Neural progenitor cell (in vitro differentiated cells): ENCODE measurements around the gene EPHB4. TPM values are rescaled to one million over a fixed set of nuclear protein-coding genes. Genes with fewer than 3 reads are reported as not detected.

Source experiments
- DNase-seq: peaks from one replicate; pipeline ENCODE4 v3.0.0-alpha.2; 2016; ENCODE audit warnings: low spot score
- H2AFZ ChIP-seq: fragments of 200-600 bp; sonication (generic); replicated peaks from 2 replicates; pipeline ENCODE4 v1.6.1; 2016; ENCODE audit warnings: antibody characterized with exemption
- H3F3A ChIP-seq: fragments of 200-600 bp; sonication (generic); 2 replicates; pipeline ENCODE4 v1.6.1; 2016; ENCODE audit warnings: antibody characterized with exemption, low read depth
- H3K27ac ChIP-seq: fragments of 200-600 bp; sonication (generic); 2 replicates; pipeline ENCODE4 v1.5.1; 2016; ENCODE audit warnings: mild to moderate bottlenecking
- H3K27me3 ChIP-seq: fragments of 200-600 bp; sonication (generic); 2 replicates; pipeline ENCODE4 v1.6.1; 2016; ENCODE audit warnings: mild to moderate bottlenecking, moderate library complexity
- H3K36me3 ChIP-seq: fragments of 200-600 bp; sonication (generic); 2 replicates; pipeline ENCODE4 v1.5.1; 2016
- H3K4me1 ChIP-seq: fragments of 200-600 bp; sonication (generic); 2 replicates; pipeline ENCODE4 v1.6.1; 2016; ENCODE audit warnings: mixed run types
- H3K4me2 ChIP-seq: fragments of 200-600 bp; sonication (generic); 2 replicates; pipeline ENCODE4 v1.6.1; 2016
- H3K4me3 ChIP-seq: fragments of 200-600 bp; sonication (generic); 2 replicates; pipeline ENCODE4 v1.5.1; 2016
- H3K79me2 ChIP-seq: fragments of 200-600 bp; sonication (generic); 2 replicates; pipeline ENCODE4 v1.6.1; 2016; ENCODE audit warnings: low read depth
- H3K9ac ChIP-seq: fragments of 200-600 bp; sonication (generic); 2 replicates; pipeline ENCODE4 v1.6.1; 2016
- H3K9me3 ChIP-seq: fragments of 200-600 bp; sonication (generic); 2 replicates; pipeline ENCODE4 v1.5.1; 2016; ENCODE audit warnings: low read depth
- H4K20me1 ChIP-seq: fragments of 200-600 bp; sonication (generic); 2 replicates; pipeline ENCODE4 v1.6.1; 2016; ENCODE audit warnings: low read depth
- H3K27ac Mint-ChIP-seq: 3 replicates; pipeline ENCODE4 v1.8.0; 2021; ENCODE audit warnings: mixed read lengths
- H3K27me3 Mint-ChIP-seq: 2 replicates; pipeline ENCODE4 v1.8.0; 2022; ENCODE audit warnings: low read depth, mild to moderate bottlenecking, inconsistent platforms, moderate library complexity, mixed read lengths; ENCODE audit not compliant: insufficient read depth
- H3K36me3 Mint-ChIP-seq: 3 replicates; pipeline ENCODE4 v1.8.0; 2021; ENCODE audit warnings: mixed read lengths
- H3K4me1 Mint-ChIP-seq: 3 replicates; pipeline ENCODE4 v1.8.0; 2021; ENCODE audit warnings: mixed read lengths
- H3K4me3 Mint-ChIP-seq: 3 replicates; pipeline ENCODE4 v1.8.0; 2021; ENCODE audit warnings: mild to moderate bottlenecking, moderate library complexity, mixed read lengths
- H3K9me3 Mint-ChIP-seq: 3 replicates; pipeline ENCODE4 v1.8.0; 2020; ENCODE audit warnings: mixed read lengths
- CTCF ChIP-seq: fragments of 200-600 bp; sonication (generic); IDR thresholded peaks from 2 replicates; pipeline ENCODE4 v1.5.1; 2017; ENCODE audit warnings: antibody characterized with exemption, mild to moderate bottlenecking
- EZH2 ChIP-seq: fragments of 200-600 bp; sonication (generic); IDR thresholded peaks from 2 replicates; pipeline ENCODE4 v1.6.1; 2017; ENCODE audit warnings: antibody characterized with exemption, mild to moderate bottlenecking, moderate library complexity
- EZH2phosphoT487 ChIP-seq: fragments of 200-600 bp; sonication (generic); IDR thresholded peaks from 2 replicates; pipeline ENCODE4 v1.6.1; 2017; ENCODE audit warnings: antibody characterized with exemption
- total RNA-seq: library from RNA; depleted of rRNA; stranded (reverse); fragments of >200 nt; gene quantifications from 2 replicates; pipeline ENCODE4 v1.2.3, GENCODE V29; 2015; ENCODE audit warnings: low replicate concordance

Gene EPHB4
- total RNA-seq, 1 donor from 2014 or later, result 66.5 TPM

GRCh38 chr7:100867040-100867775 lies 39.9 kb upstream of the EPHB4 start, which contains the start of gene TRIP6:
TRIP6 (plus strand) TSS chr7:100867387; CDS start chr7:100867498, 111 bp downstream.
- peak within 1 kb of the TSS; percentile 94 for H3K4me3 Mint-ChIP-seq
- Histone ChIP-seq H3K4me3 (peak within 1 kb of the TSS; percentile 93), H3K9ac (peak within 1 kb of the TSS; percentile 90), H3K4me1 (peaks cover 13% of the 10 kb centered on the region), H3K27me3 (no peaks in the 10 kb centered on the region), H3F3A (peaks cover 10% of the 10 kb centered on the region), H4K20me1 (no peaks in the 10 kb centered on the region), H3K9me3 (no peaks in the 10 kb centered on the region), H3K4me2 (peak within 1 kb of the TSS; percentile 98), H3K79me2 (peaks cover 26% of the 10 kb centered on the region), H3K36me3 (no peaks in the 10 kb centered on the region), H2AFZ (peak within 1 kb of the TSS; percentile 81), H3K27ac (peak within 1 kb of the TSS; percentile 42)
- H3K27me3 Mint-ChIP-seq, result peaks cover 5% of the 10 kb centered on the region
- no peaks in the 10 kb centered on the region for H3K9me3 Mint-ChIP-seq
- peak; percentile 91 for DNase-seq
- peaks cover 7% of the 10 kb centered on the region for H3K36me3 Mint-ChIP-seq
- H3K27ac Mint-ChIP-seq, result peak within 1 kb of the TSS; percentile 91
- TF ChIP-seq EZH2phosphoT487 (no peak), EZH2 (no peak)
- H3K4me1 Mint-ChIP-seq, result peaks cover 11% of the 10 kb centered on the region

GRCh38 chr7:100866729-100867039 lies 39.4 kb upstream of the EPHB4 start:
- Mint-ChIP-seq H3K4me1 (peaks cover 11% of the 10 kb centered on the region), H3K9me3 (no peaks in the 10 kb centered on the region), H3K27ac (peak overlapping the region; percentile 91), H3K36me3 (peaks cover 7% of the 10 kb centered on the region), H3K4me3 (peak overlapping the region; percentile 94), H3K27me3 (peaks cover 5% of the 10 kb centered on the region)
- DNase-seq, result no peak
- Histone ChIP-seq H3F3A (peaks cover 10% of the 10 kb centered on the region), H4K20me1 (no peaks in the 10 kb centered on the region), H3K36me3 (no peaks in the 10 kb centered on the region), H3K27me3 (no peaks in the 10 kb centered on the region), H3K4me2 (peak overlapping the region; percentile 98), H3K79me2 (peaks cover 26% of the 10 kb centered on the region), H3K4me3 (peak overlapping the region; percentile 93), H3K9me3 (no peaks in the 10 kb centered on the region), H3K9ac (no peak overlapping the region), H2AFZ (peak overlapping the region; percentile 81), H3K27ac (no peak overlapping the region), H3K4me1 (peaks cover 13% of the 10 kb centered on the region)
- TF ChIP-seq EZH2phosphoT487 (no peak), EZH2 (no peak), CTCF (no peak)

GRCh38 chr7:100865938-100866728 lies 38.8 kb upstream of the EPHB4 start:
- peaks cover 10% of the 10 kb centered on the region for H3F3A ChIP-seq
- TF ChIP-seq CTCF (no peak), EZH2 (no peak), EZH2phosphoT487 (no peak)
- H3K27ac ChIP-seq, result no peak overlapping the region
- H3K79me2 ChIP-seq, result peaks cover 26% of the 10 kb centered on the region
- Mint-ChIP-seq H3K36me3 (peaks cover 7% of the 10 kb centered on the region), H3K9me3 (no peaks in the 10 kb centered on the region), H3K27ac (no peak overlapping the region), H3K4me1 (peaks cover 11% of the 10 kb centered on the region), H3K27me3 (peaks cover 5% of the 10 kb centered on the region), H3K4me3 (no peak overlapping the region)
- H3K36me3 ChIP-seq, result no peaks in the 10 kb centered on the region
- H3K27me3 ChIP-seq, result no peaks in the 10 kb centered on the region
- no peaks in the 10 kb centered on the region for H4K20me1 ChIP-seq
- H3K4me1 ChIP-seq, result peaks cover 13% of the 10 kb centered on the region
- H3K4me2 ChIP-seq, result no peak overlapping the region
- H3K9ac ChIP-seq, result no peak overlapping the region
- no peaks in the 10 kb centered on the region for H3K9me3 ChIP-seq
- DNase-seq, result no peak
- no peak overlapping the region for H3K4me3 ChIP-seq
- no peak overlapping the region for H2AFZ ChIP-seq
